GM06990 (cell line): ENCODE measurements around the gene HSPB1.

Experiments used
- DNase-seq: peaks from one replicate; pipeline ENCODE4 v3.0.0-alpha.2; 2011; ENCODE audit not compliant: insufficient read length; ENCODE audit errors: extremely low read depth
- H3K27me3 ChIP-seq: replicated peaks from 2 replicates; pipeline ENCODE4 v1.6.0; 2011; ENCODE audit warnings: low read length; ENCODE audit not compliant: control insufficient read depth, insufficient read depth
- H3K36me3 ChIP-seq: 2 replicates; pipeline ENCODE4 v1.5.1; 2011; ENCODE audit warnings: low read length; ENCODE audit not compliant: control insufficient read depth, insufficient read depth
- H3K4me3 ChIP-seq: replicated peaks from 2 replicates; pipeline ENCODE4 v1.5.1; 2011; ENCODE audit warnings: low read depth, mild to moderate bottlenecking, control low read depth, low read length
- CTCF ChIP-seq: IDR thresholded peaks from 2 replicates; pipeline ENCODE4 v1.5.1; 2011; ENCODE audit warnings: low read length, control low read depth, mild to moderate bottlenecking, inconsistent platforms; ENCODE audit not compliant: insufficient read depth, poor library complexity, severe bottlenecking

Gene HSPB1

GRCh38 chr7:76261329-76261728 lies 41.1 kb upstream of the HSPB1 start:
- Histone ChIP-seq H3K36me3 (no peaks in the 10 kb centered on the region), H3K4me3 (no peak overlapping the region), H3K27me3 (no peaks in the 10 kb centered on the region)
- no peak for DNase-seq
- TF ChIP-seq CTCF = no peak

GRCh38 chr7:76261931-76262330 lies 40.5 kb upstream of the HSPB1 start:
- no peak overlapping the region for H3K4me3 ChIP-seq
- H3K36me3 ChIP-seq = no peaks in the 10 kb centered on the region
- DNase-seq = no peak
- no peak for TF ChIP-seq CTCF
- no peaks in the 10 kb centered on the region for H3K27me3 ChIP-seq

- DNase-seq = no peak
- TF ChIP-seq CTCF = peak; percentile 81
- H3K27me3 ChIP-seq = no peaks in the 10 kb centered on the region
- no peaks in the 10 kb centered on the region for H3K36me3 ChIP-seq
- H3K4me3 ChIP-seq = no peak overlapping the region
These were observed 39.6 kb upstream of the HSPB1 start for GRCh38 chr7:76262683-76263402.

GRCh38 chr7:76265299-76265698 lies 37.2 kb upstream of the HSPB1 start:
- TF ChIP-seq CTCF = no peak
- Histone ChIP-seq H3K27me3 (no peaks in the 10 kb centered on the region), H3K4me3 (no peak overlapping the region), H3K36me3 (no peaks in the 10 kb centered on the region)
- no peak for DNase-seq

GRCh38 chr7:76267107-76267893 lies 35.2 kb upstream of the HSPB1 start:
- peak overlapping the region; percentile 51 for H3K4me3 ChIP-seq

More at GRCh38 chr7:76267107-76267893, 35.2 kb upstream of the HSPB1 start:
- Histone ChIP-seq H3K27me3 (no peaks in the 10 kb centered on the region), H3K36me3 (no peaks in the 10 kb centered on the region)
- no peak for TF ChIP-seq CTCF
- no peak for DNase-seq
